ENCODE results near the gene FFAR3. TPM values are rescaled to one million over a fixed set of nuclear protein-coding genes. Genes with fewer than 3 reads are reported as not detected.

The FFAR3 gene
- total and polyA plus RNA-seq, 2 of the 13 experiments (the other 11 are each of a cell fraction or from before 2014, with no cell fraction given) = not detected

- TF ChIP-seq, protein P1, sequence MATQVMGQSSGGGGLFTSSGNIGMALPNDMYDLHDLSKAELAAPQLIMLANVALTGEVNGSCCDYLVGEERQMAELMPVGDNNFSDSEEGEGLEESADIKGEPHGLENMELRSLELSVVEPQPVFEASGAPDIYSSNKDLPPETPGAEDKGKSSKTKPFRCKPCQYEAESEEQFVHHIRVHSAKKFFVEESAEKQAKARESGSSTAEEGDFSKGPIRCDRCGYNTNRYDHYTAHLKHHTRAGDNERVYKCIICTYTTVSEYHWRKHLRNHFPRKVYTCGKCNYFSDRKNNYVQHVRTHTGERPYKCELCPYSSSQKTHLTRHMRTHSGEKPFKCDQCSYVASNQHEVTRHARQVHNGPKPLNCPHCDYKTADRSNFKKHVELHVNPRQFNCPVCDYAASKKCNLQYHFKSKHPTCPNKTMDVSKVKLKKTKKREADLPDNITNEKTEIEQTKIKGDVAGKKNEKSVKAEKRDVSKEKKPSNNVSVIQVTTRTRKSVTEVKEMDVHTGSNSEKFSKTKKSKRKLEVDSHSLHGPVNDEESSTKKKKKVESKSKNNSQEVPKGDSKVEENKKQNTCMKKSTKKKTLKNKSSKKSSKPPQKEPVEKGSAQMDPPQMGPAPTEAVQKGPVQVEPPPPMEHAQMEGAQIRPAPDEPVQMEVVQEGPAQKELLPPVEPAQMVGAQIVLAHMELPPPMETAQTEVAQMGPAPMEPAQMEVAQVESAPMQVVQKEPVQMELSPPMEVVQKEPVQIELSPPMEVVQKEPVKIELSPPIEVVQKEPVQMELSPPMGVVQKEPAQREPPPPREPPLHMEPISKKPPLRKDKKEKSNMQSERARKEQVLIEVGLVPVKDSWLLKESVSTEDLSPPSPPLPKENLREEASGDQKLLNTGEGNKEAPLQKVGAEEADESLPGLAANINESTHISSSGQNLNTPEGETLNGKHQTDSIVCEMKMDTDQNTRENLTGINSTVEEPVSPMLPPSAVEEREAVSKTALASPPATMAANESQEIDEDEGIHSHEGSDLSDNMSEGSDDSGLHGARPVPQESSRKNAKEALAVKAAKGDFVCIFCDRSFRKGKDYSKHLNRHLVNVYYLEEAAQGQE (IDR thresholded peaks at IDR 0.05; ENCODE audit: borderline replicate concordance in 1 of 2, low read depth in 1 of 2, low read length in 2 of 2) = no peak
- TF ChIP-seq ZNF335 (CRISPR knock-in tag; IDR thresholded peaks at IDR 0.05) (no peak), SNAPC5 (CRISPR knock-in tag; IDR thresholded peaks at IDR 0.05; ENCODE audit: borderline replicate concordance) (no peak), BRCA1 (CRISPR knock-in tag; IDR thresholded peaks at IDR 0.05) (no peak), ZNF280B (CRISPR knock-in tag; IDR thresholded peaks at IDR 0.05; ENCODE audit: borderline replicate concordance) (no peak), ZNF234 (CRISPR knock-in tag; conservative IDR thresholded peaks at IDR 0.05) (no peak), TAF1 (CRISPR knock-in tag; IDR thresholded peaks at IDR 0.05) (no peak), IRX3 (CRISPR knock-in tag; IDR thresholded peaks at IDR 0.05; ENCODE audit: borderline replicate concordance, low read depth) (no peak), ONECUT2 (CRISPR knock-in tag; IDR thresholded peaks at IDR 0.05) (no peak), PRMT3 (CRISPR knock-in tag; IDR thresholded peaks at IDR 0.05; ENCODE audit: borderline replicate concordance, low read depth) (no peak), ZNF136 (CRISPR knock-in tag; IDR thresholded peaks at IDR 0.05; ENCODE audit: low read depth) (no peak), TARDBP (CRISPR knock-in tag; IDR thresholded peaks at IDR 0.05) (no peak), STAG1 (CRISPR knock-in tag; IDR thresholded peaks at IDR 0.05) (no peak), ZNF629 (CRISPR knock-in tag; conservative IDR thresholded peaks at IDR 0.05) (no peak), ZNF225 (CRISPR knock-in tag; IDR thresholded peaks at IDR 0.05) (no peak), ZBTB21 (CRISPR knock-in tag; IDR thresholded peaks at IDR 0.05) (no peak), ZNF780A (CRISPR knock-in tag; IDR thresholded peaks at IDR 0.05) (no peak), ZNF556 (CRISPR knock-in tag; IDR thresholded peaks at IDR 0.05; ENCODE audit: borderline replicate concordance) (no peak), FOSL2 (CRISPR knock-in tag; IDR thresholded peaks at IDR 0.05) (peak; percentile 90)
- TF ChIP-seq, protein P2, sequence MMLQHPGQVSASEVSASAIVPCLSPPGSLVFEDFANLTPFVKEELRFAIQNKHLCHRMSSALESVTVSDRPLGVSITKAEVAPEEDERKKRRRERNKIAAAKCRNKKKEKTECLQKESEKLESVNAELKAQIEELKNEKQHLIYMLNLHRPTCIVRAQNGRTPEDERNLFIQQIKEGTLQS (CRISPR knock-in tag; IDR thresholded peaks at IDR 0.05) = 0 out of 2 replicates have a peak, but pooled peaks have one; percentile 47
- TF ChIP-seq, protein P3, sequence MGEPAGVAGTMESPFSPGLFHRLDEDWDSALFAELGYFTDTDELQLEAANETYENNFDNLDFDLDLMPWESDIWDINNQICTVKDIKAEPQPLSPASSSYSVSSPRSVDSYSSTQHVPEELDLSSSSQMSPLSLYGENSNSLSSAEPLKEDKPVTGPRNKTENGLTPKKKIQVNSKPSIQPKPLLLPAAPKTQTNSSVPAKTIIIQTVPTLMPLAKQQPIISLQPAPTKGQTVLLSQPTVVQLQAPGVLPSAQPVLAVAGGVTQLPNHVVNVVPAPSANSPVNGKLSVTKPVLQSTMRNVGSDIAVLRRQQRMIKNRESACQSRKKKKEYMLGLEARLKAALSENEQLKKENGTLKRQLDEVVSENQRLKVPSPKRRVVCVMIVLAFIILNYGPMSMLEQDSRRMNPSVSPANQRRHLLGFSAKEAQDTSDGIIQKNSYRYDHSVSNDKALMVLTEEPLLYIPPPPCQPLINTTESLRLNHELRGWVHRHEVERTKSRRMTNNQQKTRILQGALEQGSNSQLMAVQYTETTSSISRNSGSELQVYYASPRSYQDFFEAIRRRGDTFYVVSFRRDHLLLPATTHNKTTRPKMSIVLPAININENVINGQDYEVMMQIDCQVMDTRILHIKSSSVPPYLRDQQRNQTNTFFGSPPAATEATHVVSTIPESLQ (CRISPR knock-in tag; conservative IDR thresholded peaks at IDR 0.05) = no peak
Measured at GRCh38 chr19:35318679-35319448, 39.4 kb upstream of the FFAR3 start (continued).
